GM18508 (cell line): Measurements from ENCODE around the gene BEST3.
A peak's percentile ranks its signal among the peaks of the same experiment; 100 is the strongest.

Source experiments
- ATAC-seq: cut with Tn5 transposase; IDR thresholded peaks from one replicate; pipeline ENCODE4 v1.9.1; 2021; ENCODE audit warnings: moderate number of reproducible peaks; ENCODE audit not compliant: insufficient read depth, unreplicated experiment

Gene BEST3

GRCh38 chr12:69698769-69699540, at the start of gene BEST3:
Gene BEST3 (minus strand): TSS chr12:69699303. CDS start chr12:69697798, 1,505 bp downstream.
- ATAC-seq = no peak

- ATAC-seq = no peak
These were observed 45.0 kb upstream of the BEST3 start for GRCh38 chr12:69744109-69744508.

GRCh38 chr12:69739287-69740191, 40.4 kb upstream of the BEST3 start:
- peak; percentile 32 for ATAC-seq

- peak; percentile 44 for ATAC-seq
These were observed 39.5 kb upstream of the BEST3 start, which contains the start of gene RAB3IP for GRCh38 chr12:69738351-69739286. Gene RAB3IP (plus strand): TSS chr12:69738860. CDS start chr12:69755409, 16,549 bp downstream.

- ATAC-seq = no peak
These were observed 34.5 kb upstream of the BEST3 start for GRCh38 chr12:69733638-69734037.

GRCh38 chr12:69732088-69732487, 33.0 kb upstream of the BEST3 start:
- no peak for ATAC-seq

- ATAC-seq = no peak
These were observed 27.8 kb upstream of the BEST3 start for GRCh38 chr12:69726922-69727321.

GRCh38 chr12:69720750-69721149, 21.6 kb upstream of the BEST3 start:
- ATAC-seq = no peak

- ATAC-seq = no peak
These were observed 20.5 kb upstream of the BEST3 start for GRCh38 chr12:69719336-69720316.

GRCh38 chr12:69714542-69714941, 15.4 kb upstream of the BEST3 start:
- no peak for ATAC-seq

GRCh38 chr12:69712826-69713225, 13.7 kb upstream of the BEST3 start:
- no peak for ATAC-seq

GRCh38 chr12:69708649-69709048, 9.5 kb upstream of the BEST3 start:
- ATAC-seq = no peak

GRCh38 chr12:69704357-69704756, 5.3 kb upstream of the BEST3 start:
- no peak for ATAC-seq

GRCh38 chr12:69703146-69703642, 4.1 kb upstream of the BEST3 start:
- ATAC-seq = no peak

GRCh38 chr12:69701826-69702225, 2.7 kb upstream of the BEST3 start:
- ATAC-seq = no peak

- ATAC-seq = no peak
These were observed 1.0 kb downstream of the BEST3 start for GRCh38 chr12:69698054-69698453.

GRCh38 chr12:69694123-69694522, 5.0 kb downstream of the BEST3 start:
- ATAC-seq = no peak

- ATAC-seq = no peak
These were observed 9.5 kb downstream of the BEST3 start for GRCh38 chr12:69689638-69690037.
